GM21447 (cell line): ENCODE data around the gene JAZF1.

Experiments
- ATAC-seq: cut with Tn5 transposase; IDR thresholded peaks from one replicate; pipeline ENCODE4 v1.9.1; 2021; ENCODE audit not compliant: unreplicated experiment

JAZF1 gene

GRCh38 chr7:28192786-28193585, 12.4 kb upstream of the JAZF1 start:
- no peak for ATAC-seq

GRCh38 chr7:28191751-28192150, 11.2 kb upstream of the JAZF1 start:
- no peak for ATAC-seq

GRCh38 chr7:28191184-28191583, 10.6 kb upstream of the JAZF1 start:
- ATAC-seq = no peak

- ATAC-seq = no peak
Measured at GRCh38 chr7:28190077-28190710, 9.6 kb upstream of the JAZF1 start.

GRCh38 chr7:28187012-28187411, 6.4 kb upstream of the JAZF1 start:
- ATAC-seq = no peak

GRCh38 chr7:28183627-28184026, 3.0 kb upstream of the JAZF1 start:
- no peak for ATAC-seq

- no peak for ATAC-seq
Measured at GRCh38 chr7:28182071-28182471, 1.5 kb upstream of the JAZF1 start.

- no peak for ATAC-seq
Measured at GRCh38 chr7:28181416-28181815, 821 bp upstream of the JAZF1 start.

- peak; percentile 7 for ATAC-seq
Measured at GRCh38 chr7:28180031-28180363, 598 bp downstream of the JAZF1 start.

GRCh38 chr7:28179120-28180030, 1.2 kb downstream of the JAZF1 start:
- peak; percentile 66 for ATAC-seq

- ATAC-seq = no peak
Measured at GRCh38 chr7:28178599-28178998, 2.0 kb downstream of the JAZF1 start.

GRCh38 chr7:28177836-28178235, 2.8 kb downstream of the JAZF1 start:
- ATAC-seq = no peak

- no peak for ATAC-seq
Measured at GRCh38 chr7:28176645-28177044, 4.0 kb downstream of the JAZF1 start.

- no peak for ATAC-seq
Measured at GRCh38 chr7:28176174-28176573, 4.4 kb downstream of the JAZF1 start.

GRCh38 chr7:28174901-28175661, 5.5 kb downstream of the JAZF1 start:
- no peak for ATAC-seq

- ATAC-seq = no peak
Measured at GRCh38 chr7:28174442-28174841, 6.2 kb downstream of the JAZF1 start.

GRCh38 chr7:28173531-28173930, 7.1 kb downstream of the JAZF1 start:
- ATAC-seq = no peak

GRCh38 chr7:28172958-28173357, 7.6 kb downstream of the JAZF1 start:
- ATAC-seq = no peak

GRCh38 chr7:28170701-28171100, 9.9 kb downstream of the JAZF1 start:
- no peak for ATAC-seq

GRCh38 chr7:28169230-28169629, 11.4 kb downstream of the JAZF1 start:
- no peak for ATAC-seq
